ENCODE measurements around the gene ARHGAP45. TPM values are rescaled to one million over a fixed set of nuclear protein-coding genes. Genes with fewer than 3 reads are reported as not detected.

The ARHGAP45 gene
- total RNA-seq, 1 donor from 2014 or later: 6.1 TPM

DNA sequence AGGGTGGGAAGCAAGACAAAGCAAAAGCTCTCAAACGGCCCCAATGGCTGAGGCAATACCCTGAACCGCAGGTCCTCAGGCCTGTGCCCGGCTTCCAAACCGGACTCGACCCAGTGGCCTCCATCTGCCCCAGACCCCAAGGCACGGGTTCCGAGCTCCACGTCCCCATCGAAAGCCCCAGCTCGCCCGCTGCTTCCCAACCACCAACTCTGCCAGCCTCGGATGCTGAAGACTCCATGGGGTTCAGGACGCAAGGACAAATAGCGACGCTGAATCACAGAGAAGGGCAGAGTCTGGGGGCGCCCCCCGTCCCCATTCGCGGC lies 27.6 kb downstream of the ARHGAP45 start:
- peaks cover 27% of the 10 kb centered on the region for H3K4me1 Mint-ChIP-seq (ENCODE audit: low read depth)
- DNase-seq (ENCODE audit: low spot score, unreplicated experiment): no peak
- H3K9me3 Mint-ChIP-seq (ENCODE audit: low read depth): no peaks in the 10 kb centered on the region
- no peaks in the 10 kb centered on the region for H3K27me3 Mint-ChIP-seq
- peak overlapping the region; percentile 74 for H3K27ac Mint-ChIP-seq
- H3K4me3 Mint-ChIP-seq (ENCODE audit: low read depth): peak overlapping the region; percentile 88
- TF ChIP-seq, protein P1, sequence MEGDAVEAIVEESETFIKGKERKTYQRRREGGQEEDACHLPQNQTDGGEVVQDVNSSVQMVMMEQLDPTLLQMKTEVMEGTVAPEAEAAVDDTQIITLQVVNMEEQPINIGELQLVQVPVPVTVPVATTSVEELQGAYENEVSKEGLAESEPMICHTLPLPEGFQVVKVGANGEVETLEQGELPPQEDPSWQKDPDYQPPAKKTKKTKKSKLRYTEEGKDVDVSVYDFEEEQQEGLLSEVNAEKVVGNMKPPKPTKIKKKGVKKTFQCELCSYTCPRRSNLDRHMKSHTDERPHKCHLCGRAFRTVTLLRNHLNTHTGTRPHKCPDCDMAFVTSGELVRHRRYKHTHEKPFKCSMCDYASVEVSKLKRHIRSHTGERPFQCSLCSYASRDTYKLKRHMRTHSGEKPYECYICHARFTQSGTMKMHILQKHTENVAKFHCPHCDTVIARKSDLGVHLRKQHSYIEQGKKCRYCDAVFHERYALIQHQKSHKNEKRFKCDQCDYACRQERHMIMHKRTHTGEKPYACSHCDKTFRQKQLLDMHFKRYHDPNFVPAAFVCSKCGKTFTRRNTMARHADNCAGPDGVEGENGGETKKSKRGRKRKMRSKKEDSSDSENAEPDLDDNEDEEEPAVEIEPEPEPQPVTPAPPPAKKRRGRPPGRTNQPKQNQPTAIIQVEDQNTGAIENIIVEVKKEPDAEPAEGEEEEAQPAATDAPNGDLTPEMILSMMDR (IDR thresholded peaks at IDR 0.05; ENCODE audit: unreplicated experiment): no peak
- H3K36me3 Mint-ChIP-seq (ENCODE audit: insufficient read depth): no peaks in the 10 kb centered on the region

DNA sequence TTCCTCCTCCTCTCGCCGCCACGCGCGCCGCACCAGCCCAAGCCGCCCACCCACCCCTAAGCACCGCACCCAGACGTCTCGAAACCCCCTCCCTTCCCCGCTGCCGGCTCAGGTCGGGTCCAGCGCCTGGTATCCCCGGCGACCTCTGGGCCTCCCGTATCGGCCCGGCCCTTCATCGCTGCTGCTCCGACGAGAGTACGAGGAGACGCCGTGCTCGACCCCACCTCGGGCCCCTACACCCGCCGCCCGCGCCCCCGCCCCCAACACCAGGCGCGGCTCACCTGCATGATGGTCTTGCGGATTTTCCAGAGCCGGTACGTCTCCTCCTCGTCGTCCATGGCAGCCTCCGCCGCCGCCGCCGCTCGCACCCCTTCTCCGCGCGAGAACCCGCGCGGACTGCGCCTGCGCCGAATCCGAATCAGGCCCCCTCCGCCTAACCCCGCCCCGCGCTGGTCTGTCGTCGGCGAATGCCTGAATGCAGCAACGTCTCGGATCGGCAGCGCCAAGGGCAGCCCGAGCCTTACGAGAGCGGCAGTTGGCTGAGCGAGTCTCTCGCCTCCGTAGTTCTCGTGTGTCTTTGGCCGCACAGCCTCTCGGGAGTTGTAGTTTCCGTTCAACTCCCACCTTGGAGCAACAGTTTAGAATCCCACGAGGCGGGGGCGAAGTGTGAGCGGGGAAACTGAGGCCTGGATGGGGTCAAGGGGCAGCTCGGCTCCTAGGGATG lies 28.2 kb downstream of the ARHGAP45 start, which contains the start of gene POLR2E:
Gene POLR2E, minus strand, starts transcription at position 398 of the 724 bp plus-strand sequence. Its CDS starts 60 bp downstream, at position 338.
- H3K4me3 Mint-ChIP-seq (ENCODE audit: low read depth): peak within 1 kb of the TSS; percentile 88
- DNase-seq (ENCODE audit: low spot score, unreplicated experiment): peak; percentile 99
- H3K9me3 Mint-ChIP-seq (ENCODE audit: low read depth): no peaks in the 10 kb centered on the region
- no peaks in the 10 kb centered on the region for H3K27me3 Mint-ChIP-seq
- H3K4me1 Mint-ChIP-seq (ENCODE audit: low read depth): peaks cover 27% of the 10 kb centered on the region
- TF ChIP-seq, protein P1 (IDR thresholded peaks at IDR 0.05; ENCODE audit: unreplicated experiment): no peak
- peak within 1 kb of the TSS; percentile 93 for H3K27ac Mint-ChIP-seq
- no peaks in the 10 kb centered on the region for H3K36me3 Mint-ChIP-seq (ENCODE audit: insufficient read depth)

DNA sequence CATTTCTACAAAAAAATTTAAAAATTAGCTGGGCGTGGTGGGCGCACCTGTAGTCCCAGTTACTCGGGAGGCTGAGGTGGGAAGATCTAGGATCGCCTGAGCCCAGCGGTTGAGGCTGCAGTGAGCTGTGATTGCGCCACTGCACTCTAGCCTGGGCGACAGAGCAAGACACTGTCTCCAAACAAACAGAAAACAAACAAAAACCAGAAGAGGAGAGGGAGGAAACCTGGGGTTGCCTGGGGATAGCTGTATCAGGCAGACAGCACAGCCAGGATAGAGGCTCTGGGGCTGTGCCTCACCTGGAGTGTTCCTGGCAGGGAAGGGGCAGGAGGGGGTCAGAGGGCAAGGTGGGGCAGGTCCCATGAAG lies 30.8 kb downstream of the ARHGAP45 start:
- Mint-ChIP-seq H3K4me1 (ENCODE audit: low read depth) (peaks cover 35% of the 10 kb centered on the region), H3K4me3 (ENCODE audit: low read depth) (no peak overlapping the region), H3K36me3 (ENCODE audit: insufficient read depth) (no peaks in the 10 kb centered on the region), H3K9me3 (ENCODE audit: low read depth) (no peaks in the 10 kb centered on the region), H3K27ac (peak overlapping the region; percentile 92), H3K27me3 (no peaks in the 10 kb centered on the region)
- TF ChIP-seq, protein P1 (IDR thresholded peaks at IDR 0.05; ENCODE audit: unreplicated experiment): no peak
- no peak for DNase-seq (ENCODE audit: low spot score, unreplicated experiment)

DNA sequence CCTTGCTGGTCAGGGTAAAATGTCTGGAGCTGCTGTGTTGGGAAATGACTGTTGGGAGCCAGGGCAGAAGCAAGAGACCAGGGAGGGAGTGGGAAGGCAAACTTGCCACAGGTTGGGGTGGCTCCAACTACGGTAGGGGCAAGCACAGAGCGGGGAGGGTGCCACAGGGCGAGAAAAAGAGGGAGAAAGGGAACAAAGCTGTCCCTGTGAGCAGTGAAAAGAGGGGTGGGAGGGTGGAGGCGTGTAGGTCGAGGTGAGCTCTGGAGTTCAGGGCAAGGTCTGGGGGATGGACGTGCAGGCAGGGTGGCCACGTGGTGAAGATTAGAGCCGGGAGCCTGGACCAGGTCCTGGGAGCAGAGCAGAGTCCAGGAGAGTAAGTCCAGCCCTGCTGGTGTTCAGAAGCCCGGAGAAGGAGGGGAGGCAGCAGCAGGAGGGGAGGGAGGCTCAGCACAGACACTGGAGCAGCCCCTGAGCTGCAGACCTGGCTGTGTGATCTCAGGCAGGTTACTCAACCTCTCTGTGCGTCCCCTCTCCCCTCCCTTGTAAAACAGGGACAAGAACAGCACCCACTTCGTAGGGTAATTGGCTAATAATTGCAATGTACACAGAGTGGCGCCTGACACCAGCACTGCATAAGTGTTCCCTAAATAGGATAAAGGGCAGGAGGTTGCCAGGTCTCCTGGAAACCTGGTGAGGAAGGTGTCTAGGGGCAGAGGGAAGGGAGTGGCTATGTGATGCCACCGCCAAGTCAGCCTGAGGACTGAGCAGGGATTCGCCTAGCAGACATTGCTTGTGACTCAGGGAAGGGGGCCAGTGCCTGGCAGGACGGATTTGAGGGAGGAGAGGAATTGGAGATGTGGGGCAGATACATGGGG lies 31.4 kb downstream of the ARHGAP45 start:
- Mint-ChIP-seq H3K4me3 (ENCODE audit: low read depth) (no peak overlapping the region), H3K27ac (peak overlapping the region; percentile 92)

DNA sequence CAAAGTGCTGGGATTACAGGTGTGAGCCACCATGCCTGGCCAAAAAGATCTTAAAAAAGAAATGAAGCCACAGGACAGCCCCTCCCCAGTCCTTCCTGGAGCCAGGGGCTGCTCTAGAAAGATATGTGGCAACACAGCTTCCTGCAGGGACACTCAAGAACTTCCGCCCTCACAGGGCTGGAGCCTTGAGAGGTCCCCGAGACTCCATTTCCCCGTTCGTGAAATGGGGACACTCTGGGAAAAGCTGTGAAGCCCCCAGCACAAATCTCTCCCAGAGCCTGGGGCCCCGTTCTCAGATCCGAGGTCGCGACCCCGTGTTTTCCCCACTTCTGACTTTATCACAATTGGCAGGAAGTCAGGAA lies 34.4 kb downstream of the ARHGAP45 start:
- Mint-ChIP-seq H3K9me3 (ENCODE audit: low read depth) (no peaks in the 10 kb centered on the region), H3K4me1 (ENCODE audit: low read depth) (peaks cover 28% of the 10 kb centered on the region), H3K27me3 (no peaks in the 10 kb centered on the region), H3K4me3 (ENCODE audit: low read depth) (no peak overlapping the region), H3K27ac (peak overlapping the region; percentile 62), H3K36me3 (ENCODE audit: insufficient read depth) (no peaks in the 10 kb centered on the region)
- DNase-seq (ENCODE audit: low spot score, unreplicated experiment): no peak
- TF ChIP-seq, protein P1 (IDR thresholded peaks at IDR 0.05; ENCODE audit: unreplicated experiment): no peak

More for the DNA sequence above, 31.4 kb downstream of the ARHGAP45 start:
- peaks cover 37% of the 10 kb centered on the region for H3K4me1 Mint-ChIP-seq (ENCODE audit: low read depth)
- TF ChIP-seq, protein P1 (IDR thresholded peaks at IDR 0.05; ENCODE audit: unreplicated experiment): no peak
- no peaks in the 10 kb centered on the region for H3K27me3 Mint-ChIP-seq
- H3K9me3 Mint-ChIP-seq (ENCODE audit: low read depth): no peaks in the 10 kb centered on the region
- no peaks in the 10 kb centered on the region for H3K36me3 Mint-ChIP-seq (ENCODE audit: insufficient read depth)
- no peak for DNase-seq (ENCODE audit: low spot score, unreplicated experiment)

All from progenitor cell of endocrine pancreas (in vitro differentiated cells).